ENCODE data around the gene TIGD1. TPM values are rescaled to one million over a fixed set of nuclear protein-coding genes. Genes with fewer than 3 reads are reported as not detected.

TIGD1 gene
- polyA plus RNA-seq, 1 experiment: 1.7 TPM

DNA sequence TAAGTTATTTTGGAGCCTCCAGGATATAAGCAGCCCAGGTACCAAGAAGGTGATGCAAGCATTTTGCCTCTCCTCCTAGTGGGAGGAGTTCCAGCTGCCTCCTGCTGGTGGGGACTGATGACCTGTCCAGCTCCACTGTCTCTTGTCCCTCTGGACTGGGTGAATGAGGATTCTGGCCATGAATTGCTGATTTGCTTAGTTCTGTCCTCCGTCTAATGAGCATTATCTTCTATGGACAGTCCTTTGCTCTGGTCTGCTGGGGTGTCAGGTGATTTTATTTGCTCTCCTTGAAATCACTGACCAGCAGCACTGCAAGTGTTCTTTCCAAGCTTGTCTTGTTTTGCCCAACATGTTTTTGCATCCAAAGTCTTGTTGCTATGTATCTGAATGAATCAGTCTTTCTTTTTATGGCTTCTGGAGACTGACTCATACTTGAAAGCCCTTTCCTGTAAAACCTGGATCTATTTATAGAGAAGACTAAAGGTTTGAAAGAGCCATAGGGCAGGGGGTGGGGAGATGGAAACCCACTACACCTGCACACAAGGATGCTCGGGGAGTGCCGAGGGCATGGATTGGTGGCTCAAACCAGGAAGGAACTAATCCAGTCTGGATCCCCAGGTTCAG, 42.5 kb upstream of the TIGD1 start:
- H3K36me3 ChIP-seq (ENCODE audit: control insufficient read depth, insufficient read depth, low read length): no peaks in the 10 kb centered on the region
- H3K4me3 ChIP-seq (ENCODE audit: low read depth, low read length): no peak overlapping the region
- peak; percentile 91 for DNase-seq (ENCODE audit: low read depth)
- ChIA-PET CTCF (interaction anchor here (1.4 to 3.9 kb wide), 4 partner anchors 10 to 19 kb away, joined by 3 to 18 read pairs (median 4); no protein-coding TSS in a partner anchor), POLR2A (interaction anchor here (0.6 kb wide), 1 partner anchor 20 kb away, joined by 3 read pairs; no protein-coding TSS in a partner anchor)
- TF ChIP-seq, protein P1, sequence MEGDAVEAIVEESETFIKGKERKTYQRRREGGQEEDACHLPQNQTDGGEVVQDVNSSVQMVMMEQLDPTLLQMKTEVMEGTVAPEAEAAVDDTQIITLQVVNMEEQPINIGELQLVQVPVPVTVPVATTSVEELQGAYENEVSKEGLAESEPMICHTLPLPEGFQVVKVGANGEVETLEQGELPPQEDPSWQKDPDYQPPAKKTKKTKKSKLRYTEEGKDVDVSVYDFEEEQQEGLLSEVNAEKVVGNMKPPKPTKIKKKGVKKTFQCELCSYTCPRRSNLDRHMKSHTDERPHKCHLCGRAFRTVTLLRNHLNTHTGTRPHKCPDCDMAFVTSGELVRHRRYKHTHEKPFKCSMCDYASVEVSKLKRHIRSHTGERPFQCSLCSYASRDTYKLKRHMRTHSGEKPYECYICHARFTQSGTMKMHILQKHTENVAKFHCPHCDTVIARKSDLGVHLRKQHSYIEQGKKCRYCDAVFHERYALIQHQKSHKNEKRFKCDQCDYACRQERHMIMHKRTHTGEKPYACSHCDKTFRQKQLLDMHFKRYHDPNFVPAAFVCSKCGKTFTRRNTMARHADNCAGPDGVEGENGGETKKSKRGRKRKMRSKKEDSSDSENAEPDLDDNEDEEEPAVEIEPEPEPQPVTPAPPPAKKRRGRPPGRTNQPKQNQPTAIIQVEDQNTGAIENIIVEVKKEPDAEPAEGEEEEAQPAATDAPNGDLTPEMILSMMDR (IDR thresholded peaks at IDR 0.05; ENCODE audit: insufficient read depth, low read depth, low read length): peak; percentile 31
- no peaks in the 10 kb centered on the region for H3K27me3 ChIP-seq (ENCODE audit: control insufficient read depth, insufficient read depth, low read length)

- H3K36me3 ChIP-seq (ENCODE audit: control insufficient read depth, insufficient read depth, low read length): no peaks in the 10 kb centered on the region
- POLR2A ChIA-PET: no interaction called here
- H3K27me3 ChIP-seq (ENCODE audit: control insufficient read depth, insufficient read depth, low read length): no peaks in the 10 kb centered on the region
- TF ChIP-seq, protein P1 (IDR thresholded peaks at IDR 0.05; ENCODE audit: insufficient read depth, low read depth, low read length): no peak
- CTCF ChIA-PET: interaction anchor here (0.9 kb wide), 1 partner anchor 12 kb away, joined by 4 read pairs; no protein-coding TSS in a partner anchor
- H3K4me3 ChIP-seq (ENCODE audit: low read depth, low read length): no peak overlapping the region
- DNase-seq (ENCODE audit: low read depth): peak; percentile 32
These were observed 38.6 kb upstream of the TIGD1 start for GRCh38 chr2:232588680-232589585.

DNA sequence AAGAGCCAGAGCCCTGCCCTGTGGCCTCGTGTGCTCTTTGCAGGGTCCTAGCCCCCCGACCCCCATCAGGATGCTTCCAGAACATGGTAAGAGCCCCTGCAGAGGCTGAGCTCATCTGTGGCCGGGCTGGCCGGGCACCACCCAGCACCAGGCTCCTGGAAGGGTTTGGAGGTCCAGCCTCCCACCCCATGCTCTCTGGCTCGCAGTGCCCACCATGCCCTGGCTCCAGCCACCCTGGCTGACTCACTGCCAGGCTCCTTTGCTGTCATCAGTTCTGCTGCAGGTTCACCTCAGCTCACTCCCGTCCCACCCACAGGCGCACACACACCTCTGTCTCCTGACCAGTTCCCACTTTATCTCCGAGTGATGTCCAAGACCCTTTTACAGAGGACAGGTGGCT, 37.7 kb upstream of the TIGD1 start:
- ChIA-PET POLR2A (no interaction called here), CTCF (no interaction called here)
- DNase-seq (ENCODE audit: low read depth): no peak
- Histone ChIP-seq H3K36me3 (ENCODE audit: control insufficient read depth, insufficient read depth, low read length) (no peaks in the 10 kb centered on the region; the same call in 1 of the 2 replicates), H3K27me3 (ENCODE audit: control insufficient read depth, insufficient read depth, low read length) (no peaks in the 10 kb centered on the region), H3K4me3 (ENCODE audit: low read depth, low read length) (no peak overlapping the region)
- TF ChIP-seq, protein P1 (IDR thresholded peaks at IDR 0.05; ENCODE audit: insufficient read depth, low read depth, low read length): no peak

DNA sequence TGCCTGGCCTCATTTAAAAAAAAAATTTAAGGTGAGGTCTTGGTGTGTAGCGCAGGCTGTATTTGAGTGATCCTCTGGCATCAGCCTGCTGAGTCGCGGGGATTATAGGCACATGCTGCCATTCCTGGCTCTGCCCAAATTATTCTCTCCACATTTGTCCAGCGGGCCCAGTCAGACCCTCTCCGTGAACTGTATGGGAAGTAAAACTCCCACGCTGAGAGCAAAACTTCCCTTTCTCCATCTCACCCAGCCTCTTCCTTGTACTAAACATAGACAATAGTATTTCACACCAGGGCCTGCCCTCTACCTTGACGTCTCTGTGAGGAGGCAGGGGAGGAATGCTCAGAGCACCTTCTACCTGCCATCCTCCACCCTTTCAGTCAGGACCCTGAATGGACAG, 37.2 kb upstream of the TIGD1 start:
- Histone ChIP-seq H3K36me3 (ENCODE audit: control insufficient read depth, insufficient read depth, low read length) (peaks cover 3% of the 10 kb centered on the region; the same call in 1 of the 2 replicates), H3K4me3 (ENCODE audit: low read depth, low read length) (no peak overlapping the region), H3K27me3 (ENCODE audit: control insufficient read depth, insufficient read depth, low read length) (no peaks in the 10 kb centered on the region)
- CTCF ChIA-PET: interaction anchor here (0.9 kb wide), 1 partner anchor 10 kb away, joined by 3 read pairs; no protein-coding TSS in a partner anchor
- POLR2A ChIA-PET: no interaction called here
- TF ChIP-seq, protein P1 (IDR thresholded peaks at IDR 0.05; ENCODE audit: insufficient read depth, low read depth, low read length): no peak
- DNase-seq (ENCODE audit: low read depth): no peak

- Histone ChIP-seq H3K27me3 (ENCODE audit: control insufficient read depth, insufficient read depth, low read length) (no peaks in the 10 kb centered on the region), H3K36me3 (ENCODE audit: control insufficient read depth, insufficient read depth, low read length) (peaks cover 3% of the 10 kb centered on the region; the same call in 1 of the 2 replicates), H3K4me3 (ENCODE audit: low read depth, low read length) (no peak overlapping the region)
- TF ChIP-seq, protein P1 (IDR thresholded peaks at IDR 0.05; ENCODE audit: insufficient read depth, low read depth, low read length): no peak
- ChIA-PET POLR2A (no interaction called here), CTCF (interaction anchor here (0.9 kb wide), 1 partner anchor 10 kb away, joined by 3 read pairs; no protein-coding TSS in a partner anchor)
- no peak for DNase-seq (ENCODE audit: low read depth)
These were observed 36.7 kb upstream of the TIGD1 start for GRCh38 chr2:232586943-232587505.

Measured in BJ (cell line).